Hepatic stellate cell (primary cell): Measurements from ENCODE around the gene WIPI1.
"Not testable (repeated sequence)": the region's sequence is repeated elsewhere in the genome, so short reads cannot be mapped to it uniquely, and the experiment has no call there.

Experiments
- DNase-seq: peaks from one replicate; pipeline ENCODE4 v3.0.0; 2011; ENCODE audit warnings: low spot score

WIPI1 gene

GRCh38 chr17:68457168-68457538, at the start of gene WIPI1:
Gene WIPI1, minus strand, starts transcription at chr17:68457496. Its CDS starts 75 bp downstream, at chr17:68457421.
- DNase-seq, result no peak

GRCh38 chr17:68505951-68506350, 48.7 kb upstream of the WIPI1 start:
- DNase-seq, result no peak

- no peak for DNase-seq
These were observed 43.8 kb upstream of the WIPI1 start for GRCh38 chr17:68501074-68501473.

GRCh38 chr17:68499587-68499986, 42.3 kb upstream of the WIPI1 start:
- no peak for DNase-seq

GRCh38 chr17:68498479-68499326, 41.4 kb upstream of the WIPI1 start:
- no peak for DNase-seq

- DNase-seq, result no peak
These were observed 40.6 kb upstream of the WIPI1 start for GRCh38 chr17:68497885-68498319.

GRCh38 chr17:68495081-68495480, 37.8 kb upstream of the WIPI1 start:
- DNase-seq, result no peak

GRCh38 chr17:68492394-68493054, 35.2 kb upstream of the WIPI1 start:
- not testable (repeated sequence) for DNase-seq

- DNase-seq, result no peak
These were observed 34.3 kb upstream of the WIPI1 start for GRCh38 chr17:68491381-68492231.

GRCh38 chr17:68489919-68490318, 32.6 kb upstream of the WIPI1 start:
- no peak for DNase-seq

- no peak for DNase-seq
These were observed 27.2 kb upstream of the WIPI1 start for GRCh38 chr17:68484458-68484857.

GRCh38 chr17:68482576-68483041, 25.3 kb upstream of the WIPI1 start:
- no peak for DNase-seq

GRCh38 chr17:68480885-68481284, 23.6 kb upstream of the WIPI1 start:
- DNase-seq, result no peak

- DNase-seq, result no peak
These were observed 13.7 kb upstream of the WIPI1 start for GRCh38 chr17:68470961-68471360.

- DNase-seq, result peak; percentile 37
These were observed 11.5 kb upstream of the WIPI1 start for GRCh38 chr17:68468788-68469187.

GRCh38 chr17:68468334-68468733, 11.0 kb upstream of the WIPI1 start:
- DNase-seq, result peak; percentile 38

- no peak for DNase-seq
These were observed 6.1 kb upstream of the WIPI1 start for GRCh38 chr17:68463211-68464019.

GRCh38 chr17:68462381-68463210, 5.3 kb upstream of the WIPI1 start:
- peak; percentile 75 for DNase-seq

- no peak for DNase-seq
These were observed 4.3 kb upstream of the WIPI1 start for GRCh38 chr17:68461589-68461988.

GRCh38 chr17:68461122-68461539, 3.8 kb upstream of the WIPI1 start:
- no peak for DNase-seq

- DNase-seq, result no peak
These were observed 3.4 kb upstream of the WIPI1 start for GRCh38 chr17:68460715-68461114.
